Astrocyte of the hippocampus (primary cell): ENCODE results near the gene DUXA.

ENCODE experiments used
- DNase-seq: peaks from one replicate; pipeline ENCODE4 v3.0.0; 2011; ENCODE audit warnings: low read depth, low spot score

The DUXA gene

DNA sequence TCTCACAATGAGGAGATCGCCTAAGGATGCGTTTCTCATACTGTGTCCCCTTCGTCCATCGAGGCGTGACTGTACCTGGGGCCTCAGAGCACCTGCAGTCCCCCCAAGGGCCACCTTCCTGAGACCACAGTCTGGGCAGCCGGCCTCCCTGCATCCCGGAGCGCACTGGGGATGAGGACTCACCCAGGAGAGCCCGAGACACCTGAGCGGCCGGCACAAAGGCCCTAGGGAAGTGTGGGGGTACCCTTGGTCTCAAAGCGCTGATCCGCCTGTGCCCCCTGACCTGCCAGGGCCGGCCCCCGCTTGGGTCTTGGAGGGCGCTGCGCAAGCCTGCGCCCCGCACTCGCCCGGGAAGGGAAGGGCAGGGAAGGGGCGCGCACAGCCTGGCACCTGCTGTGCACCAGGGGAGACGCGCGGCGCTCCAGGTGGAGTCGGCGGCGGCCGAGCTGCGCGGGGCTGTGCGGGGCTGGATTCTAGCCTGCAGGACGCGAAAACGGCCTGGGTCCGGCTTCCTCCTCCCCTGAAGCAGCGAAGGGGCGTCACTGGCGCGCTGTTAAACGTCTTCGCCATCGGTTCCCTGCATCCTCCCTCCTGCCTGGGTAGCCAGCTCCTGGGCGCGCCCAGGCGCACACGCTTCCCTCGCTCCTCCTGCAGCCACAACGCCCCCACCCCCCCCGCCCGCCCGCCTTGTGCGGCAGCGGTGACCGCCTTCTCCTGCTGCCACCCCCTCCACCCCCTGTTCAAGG is 61.1 kb downstream of the DUXA start:
- DNase-seq, result no peak
